GM12878 (cell line): ENCODE measurements around the gene GNAI2. TPM values are rescaled to one million over a fixed set of nuclear protein-coding genes. Genes with fewer than 3 reads are reported as not detected.

Experiments used
- ATAC-seq: fragments of 200-7000 bp; cut with Tn5 transposase; 3 replicates; pipeline ENCODE4 v1.9.1; 2020; ENCODE audit warnings: mild to moderate bottlenecking, moderate library complexity
- BruUV-seq: library from RNA; stranded (reverse); fragments of 400-500 nt; replicated peaks from 2 replicates; lab custom pipeline; 2021; lab: Mats Ljungman, UMichigan
- CTCF ChIA-PET: fragments of 300-600 bp; sonication (Branson Sonifier 250); formaldehyde crosslinking; extraction: SDS; loops from one replicate; lab custom pipeline; 2021; ENCODE audit warnings: inconsistent platforms; lab: Yijun Ruan, JAX
- POLR2A ChIA-PET: fragments of 350-600 bp; formaldehyde crosslinking; extraction: SDS; loops from one replicate; lab custom pipeline; 2021; ENCODE audit warnings: inconsistent platforms; lab: Charles Lee
- RAD21 ChIA-PET: fragments of 300-600 bp; sonication (Branson Sonifier 250); formaldehyde crosslinking; loops from one replicate; lab custom pipeline; 2023; ENCODE audit warnings: antibody characterized with exemption; ENCODE audit not compliant: unreplicated experiment; lab: Charles Lee
- SMC1A ChIA-PET: fragments of 300-600 bp; sonication (Branson Sonifier 250); formaldehyde crosslinking; loops from one replicate; lab custom pipeline; 2023; ENCODE audit not compliant: unreplicated experiment, uncharacterized antibody; lab: Charles Lee
- DNase-seq: peaks from one replicate; pipeline ENCODE4 v3.0.0-alpha.2; 2011; ENCODE audit warnings: low read depth, low spot score
- FAIRE-seq: peaks from 3 replicates; lab custom pipeline; 2011; peaks lifted over from hg19 to GRCh38; lab: Jason Lieb, UNC
- H2AFZ ChIP-seq: 2 replicates; pipeline ENCODE4 v1.6.0; 2011; ENCODE audit warnings: low read depth, low read length, control low read depth; ENCODE audit not compliant: control insufficient read depth
- H3K27ac ChIP-seq: 2 replicates; pipeline ENCODE4 v1.5.1; 2011; ENCODE audit warnings: control low read depth; ENCODE audit not compliant: control insufficient read depth, insufficient read depth
- H3K27me3 ChIP-seq, 2 experiments: replicated peaks in 1 of 2; 2 replicates each; pipeline versions ENCODE4 v1.6.0 to v1.6.1; 2011; ENCODE audit warnings: low read length in 1 of 2; ENCODE audit not compliant: control insufficient read depth in 2 of 2, insufficient read depth in 2 of 2
- H3K36me3 ChIP-seq, 2 experiments: 2 replicates each; pipeline ENCODE4 v1.5.1; 2011; ENCODE audit warnings: low read length in 1 of 2; ENCODE audit not compliant: control insufficient read depth in 2 of 2, insufficient read depth in 2 of 2
- H3K4me1 ChIP-seq: 2 replicates; pipeline ENCODE4 v1.6.1; 2011; ENCODE audit warnings: mild to moderate bottlenecking, low read length, moderate library complexity, mixed read lengths; ENCODE audit not compliant: control insufficient read depth, insufficient read depth
- H3K4me2 ChIP-seq: 2 replicates; pipeline ENCODE4 v1.6.0; 2011; ENCODE audit warnings: control low read depth; ENCODE audit not compliant: control insufficient read depth, insufficient read depth
- H3K4me3 ChIP-seq: fragments of 200-600 bp; sonication (generic); 2 replicates; pipeline ENCODE4 v1.5.1; 2016
- H3K79me2 ChIP-seq: 2 replicates; pipeline ENCODE4 v1.6.0; 2011; ENCODE audit warnings: low read length; ENCODE audit not compliant: control insufficient read depth, insufficient read depth
- H3K9ac ChIP-seq: 2 replicates; pipeline ENCODE4 v1.8.0; 2011; ENCODE audit warnings: low read length, control low read depth, mixed read lengths; ENCODE audit not compliant: control insufficient read depth, insufficient read depth
- H3K9me3 ChIP-seq: replicated peaks from 3 replicates; pipeline ENCODE4 v1.5.1; 2011; ENCODE audit warnings: mild to moderate bottlenecking, low read length; ENCODE audit not compliant: control insufficient read depth, insufficient read depth
- H4K20me1 ChIP-seq: 2 replicates; pipeline ENCODE4 v1.6.0; 2011; ENCODE audit not compliant: control insufficient read depth, insufficient read depth
- CHD4 ChIP-seq: fragments of 200-600 bp; sonication (generic); IDR thresholded peaks from 2 replicates; pipeline ENCODE4 v1.6.1; 2016; ENCODE audit warnings: mild to moderate bottlenecking
- JUNB ChIP-seq: IDR thresholded peaks from 2 replicates; pipeline ENCODE4 v1.6.1; 2016; ENCODE audit warnings: antibody characterized with exemption, mild to moderate bottlenecking
- PML ChIP-seq: IDR thresholded peaks from 2 replicates; pipeline ENCODE4 v1.6.1; 2012; ENCODE audit warnings: low read length, inconsistent platforms
- SKIL ChIP-seq: fragments of 450-650 bp; IDR thresholded peaks from 2 replicates; pipeline ENCODE4 v1.6.1; 2017; ENCODE audit warnings: mild to moderate bottlenecking, low read depth, inconsistent platforms; ENCODE audit not compliant: poor library complexity, severe bottlenecking
- SREBF1 ChIP-seq: IDR thresholded peaks from 2 replicates; pipeline ENCODE4 v1.6.1; 2012; ENCODE audit warnings: mild to moderate bottlenecking, low read length
- SUZ12 ChIP-seq: fragments of 200-600 bp; sonication (generic); IDR thresholded peaks from one replicate; pipeline ENCODE4 v1.6.1; 2018; ENCODE audit warnings: antibody characterized with exemption, mild to moderate bottlenecking; ENCODE audit not compliant: unreplicated experiment
- ZBTB40 ChIP-seq: fragments of 450-650 bp; IDR thresholded peaks from 2 replicates; pipeline ENCODE4 v1.6.1; 2016; ENCODE audit warnings: mild to moderate bottlenecking, moderate library complexity, borderline replicate concordance
- WGBS: methylation state at CpG from one replicate; pipeline ENCODE4 v1.1.6; 2016; ENCODE audit warnings: low lambda C conversion rate; ENCODE audit not compliant: insufficient replicate concordance, insufficient coverage; ENCODE audit errors: missing lambda C conversion rate; 5-methylcytosine and 5-hydroxymethylcytosine counted together
- in situ Hi-C: fragments of 300-500 bp; cut with MboI; formaldehyde crosslinking; loops from 9 replicates; pipeline ENCODE4 v1.14.3; 2018; ENCODE audit warnings: mixed read lengths
- intact Hi-C: fragments of 100-400 bp; cut with micrococcal nuclease; formaldehyde crosslinking; loops from one replicate; pipeline ENCODE4 v1.14.2; 2022; ENCODE audit not compliant: unreplicated experiment
- polyA plus RNA-seq, 11 experiments: library from polyadenylated mRNA; depleted of rRNA in 4 of 11; unstranded in 6 of 11; stranded (reverse) in 5 of 11; fragments of >200 nt; fragmentation: Nextera tagmentation in 4 of 11; fragmentation: Illumina TruSeq in 1 of 11; extraction: Ambion mirVana in 4 of 11; extraction: Trizol in 1 of 11; gene quantifications; 1 replicate in 1 of 11; 2 replicates in 10 of 11; pipeline versions ENCODE4 v1.2.1 to v1.2.3, GENCODE V29; 2011 to 2016; ENCODE audit warnings: inconsistent platforms in 2 of 11, missing spikeins in 2 of 11, low read depth in 1 of 11
- total RNA-seq, 4 experiments: library from RNA; depleted of rRNA in 3 of 4; stranded (reverse); fragments of >200 nt in 3 of 4; fragmentation: Illumina TruSeq in 1 of 4; extraction: Trizol in 1 of 4; gene quantifications; 2 replicates each; pipeline versions ENCODE4 v1.2.1 to v1.2.3, GENCODE V29; 2013 to 2021
- TF ChIP-seq, protein P1 (sequence below): IDR thresholded peaks from 2 replicates; pipeline ENCODE4 v1.6.1; 2011; ENCODE audit warnings: borderline replicate concordance, low read depth, mild to moderate bottlenecking, moderate library complexity, mixed read lengths, low read length; ENCODE audit not compliant: insufficient read depth; ENCODE audit errors: extremely low read length

The GNAI2 gene
- total and polyA plus RNA-seq, 10 of the 15 experiments (the other 5 are each of a cell fraction or from before 2014, with no cell fraction given) = 5.0 to 346 (median 237) TPM

GRCh38 chr3:50295553-50296431 lies 59.8 kb downstream of the GNAI2 start (continued):
- TF ChIP-seq ZBTB40 (no peak), SREBF1 (no peak), JUNB (no peak), CHD4 (no peak)

DNA sequence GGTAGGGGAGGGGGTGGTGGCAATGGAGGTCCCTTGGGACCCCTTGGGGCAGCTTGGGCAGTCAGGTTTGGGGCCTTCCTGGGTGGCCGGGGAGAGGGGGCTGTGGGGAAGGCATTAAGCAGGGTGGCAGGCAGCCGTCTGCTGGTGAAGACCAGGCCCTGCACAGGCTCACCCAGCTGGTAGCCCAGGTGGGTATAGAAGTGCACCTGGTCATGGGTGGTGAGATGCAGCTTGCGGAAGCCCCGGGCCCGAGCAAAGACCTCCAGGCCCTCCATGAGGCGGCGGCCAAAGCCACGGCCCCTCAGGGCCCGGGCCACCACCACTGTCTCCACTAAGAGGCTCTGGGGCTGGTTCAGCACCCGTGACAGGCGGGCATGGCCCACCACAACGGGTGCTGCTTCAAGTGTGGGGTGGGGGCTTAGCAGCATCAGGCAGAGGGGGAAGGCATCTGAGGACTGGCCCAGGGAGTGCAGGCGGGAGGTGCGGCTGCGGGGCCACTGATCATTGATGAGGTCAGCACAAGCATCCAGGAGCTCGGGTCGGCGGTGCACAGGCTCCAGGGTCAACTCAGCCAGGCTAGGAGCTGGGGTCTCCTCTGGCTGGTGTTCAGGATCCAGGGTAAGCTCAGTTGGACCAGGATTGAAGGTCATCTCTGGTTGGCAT lies 60.8 kb downstream of the GNAI2 start:
- FAIRE-seq (no peak), ATAC-seq (no peak)
- H3K36me3 ChIP-seq = no peaks in the 10 kb centered on the region
- SMC1A ChIA-PET = no interaction called here
- no peaks in the 10 kb centered on the region for H3K9me3 ChIP-seq
- H3K27me3 ChIP-seq = no peaks in the 10 kb centered on the region
- WGBS = 82% methylated on average over 18 of the region's 18 CpGs
- POLR2A ChIA-PET = no interaction called here
- no peaks in the 10 kb centered on the region for H4K20me1 ChIP-seq
- H3K4me1 ChIP-seq = peaks cover 4% of the 10 kb centered on the region
- no peak overlapping the region for H2AFZ ChIP-seq
- in situ Hi-C loops = no loop called here
- H3K27ac ChIP-seq = no peak overlapping the region
- CTCF ChIA-PET = interaction anchor here (3.2 to 3.5 kb wide), 2 partner anchors 28 to 37 kb away, joined by 10 to 22 read pairs; no protein-coding TSS in a partner anchor
- no peak overlapping the region for H3K4me2 ChIP-seq
- RAD21 ChIA-PET = interaction anchor here (0.9 to 1.2 kb wide), 2 partner anchors 35 to 40 kb away, joined by 3 read pairs; no protein-coding TSS in a partner anchor
- TF ChIP-seq SUZ12 (no peak), PML (no peak), SKIL (no peak)
- TF ChIP-seq, protein P1, sequence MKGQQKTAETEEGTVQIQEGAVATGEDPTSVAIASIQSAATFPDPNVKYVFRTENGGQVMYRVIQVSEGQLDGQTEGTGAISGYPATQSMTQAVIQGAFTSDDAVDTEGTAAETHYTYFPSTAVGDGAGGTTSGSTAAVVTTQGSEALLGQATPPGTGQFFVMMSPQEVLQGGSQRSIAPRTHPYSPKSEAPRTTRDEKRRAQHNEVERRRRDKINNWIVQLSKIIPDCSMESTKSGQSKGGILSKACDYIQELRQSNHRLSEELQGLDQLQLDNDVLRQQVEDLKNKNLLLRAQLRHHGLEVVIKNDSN = no peak
- TF ChIP-seq, all 136 proteins: peak for 0
- no peak for DNase-seq
- no TSS peak for BruUV-seq
- Histone ChIP-seq H3K4me3 (no peak overlapping the region), H3K79me2 (peaks cover 5% of the 10 kb centered on the region), H3K9ac (no peak overlapping the region)
- intact Hi-C loops = loop anchor here (5.0 kb wide), 1 partner anchor 40 kb away; no protein-coding TSS in a partner anchor
